ENCODE results near the gene PREB. TPM values are rescaled to one million over a fixed set of nuclear protein-coding genes. Genes with fewer than 3 reads are reported as not detected.
A peak's percentile ranks its signal among the peaks of the same experiment; 100 is the strongest.

PREB gene, protein sequence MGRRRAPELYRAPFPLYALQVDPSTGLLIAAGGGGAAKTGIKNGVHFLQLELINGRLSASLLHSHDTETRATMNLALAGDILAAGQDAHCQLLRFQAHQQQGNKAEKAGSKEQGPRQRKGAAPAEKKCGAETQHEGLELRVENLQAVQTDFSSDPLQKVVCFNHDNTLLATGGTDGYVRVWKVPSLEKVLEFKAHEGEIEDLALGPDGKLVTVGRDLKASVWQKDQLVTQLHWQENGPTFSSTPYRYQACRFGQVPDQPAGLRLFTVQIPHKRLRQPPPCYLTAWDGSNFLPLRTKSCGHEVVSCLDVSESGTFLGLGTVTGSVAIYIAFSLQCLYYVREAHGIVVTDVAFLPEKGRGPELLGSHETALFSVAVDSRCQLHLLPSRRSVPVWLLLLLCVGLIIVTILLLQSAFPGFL
- 42.4 and 45.2 TPM in 2 replicates for total RNA-seq

- Histone ChIP-seq H3K27ac (ENCODE audit: low read depth, low read length) (peak within 1 kb of the TSS; percentile 80), H3K4me2 (ENCODE audit: insufficient read depth, low read length) (peak within 1 kb of the TSS; percentile 88), H2AFZ (ENCODE audit: low read length) (peak within 1 kb of the TSS; percentile 89), H3K4me1 (ENCODE audit: insufficient read depth, low read length) (peaks cover 8% of the 10 kb centered on the region), H4K20me1 (ENCODE audit: insufficient read depth, low read length) (peaks cover 26% of the 10 kb centered on the region), H3K27me3 (ENCODE audit: insufficient read depth, low read length) (peaks cover under 1% of the 10 kb centered on the region), H3K9me3 (ENCODE audit: low read depth, low read length) (no peaks in the 10 kb centered on the region), H3K36me3 (ENCODE audit: insufficient read depth, low read length) (peaks cover 32% of the 10 kb centered on the region), H3K79me2 (ENCODE audit: insufficient read depth, low read length) (peaks cover 22% of the 10 kb centered on the region), H3K4me3 (ENCODE audit: insufficient read depth, low read length) (peak within 1 kb of the TSS; percentile 99)
- peak; percentile 100 for DNase-seq (ENCODE audit: insufficient read length, low spot score, missing footprints)
- TF ChIP-seq CTCF (IDR thresholded peaks at IDR 0.05; ENCODE audit: extremely low read depth, low read depth, low read length) = peak; percentile 50
Measured at GRCh38 chr2:27133905-27134780, at the start of gene PREB. PREB (minus strand) TSS chr2:27134636; CDS start chr2:27134421, 215 bp downstream.

DNA sequence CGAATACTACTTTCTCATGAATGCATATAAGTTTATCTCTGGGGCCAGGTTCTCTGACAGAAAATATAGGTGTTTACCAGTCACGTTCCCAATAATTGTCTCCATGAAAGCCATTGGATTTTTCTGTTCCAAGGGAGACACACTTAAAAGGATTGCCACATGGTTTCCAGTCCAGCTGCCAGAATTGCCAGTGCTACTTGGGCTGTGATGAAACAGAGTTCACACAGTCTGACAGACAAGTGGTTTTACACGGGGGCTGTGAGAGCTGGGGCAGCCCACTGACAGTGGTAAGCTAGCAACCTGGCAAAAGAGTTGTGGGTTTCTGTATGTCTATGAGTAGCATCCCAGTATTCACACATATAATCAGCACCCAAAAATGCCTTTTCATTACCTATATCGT lies 49.7 kb upstream of the PREB start:
- H2AFZ ChIP-seq (ENCODE audit: low read length) = no peak overlapping the region
- H3K4me3 ChIP-seq (ENCODE audit: insufficient read depth, low read length) = no peak overlapping the region
- H3K36me3 ChIP-seq (ENCODE audit: insufficient read depth, low read length) = no peaks in the 10 kb centered on the region
- H3K4me1 ChIP-seq (ENCODE audit: insufficient read depth, low read length) = peaks cover 86% of the 10 kb centered on the region
- no peaks in the 10 kb centered on the region for H3K9me3 ChIP-seq (ENCODE audit: low read depth, low read length)
- no peak for TF ChIP-seq CTCF (IDR thresholded peaks at IDR 0.05; ENCODE audit: extremely low read depth, low read depth, low read length)
- peak overlapping the region; percentile 90 for H3K27ac ChIP-seq (ENCODE audit: low read depth, low read length)
- no peaks in the 10 kb centered on the region for H4K20me1 ChIP-seq (ENCODE audit: insufficient read depth, low read length)
- DNase-seq (ENCODE audit: insufficient read length, low spot score, missing footprints) = no peak
- H3K79me2 ChIP-seq (ENCODE audit: insufficient read depth, low read length) = no peaks in the 10 kb centered on the region
- H3K4me2 ChIP-seq (ENCODE audit: insufficient read depth, low read length) = no peak overlapping the region
- H3K27me3 ChIP-seq (ENCODE audit: insufficient read depth, low read length) = no peaks in the 10 kb centered on the region

DNA sequence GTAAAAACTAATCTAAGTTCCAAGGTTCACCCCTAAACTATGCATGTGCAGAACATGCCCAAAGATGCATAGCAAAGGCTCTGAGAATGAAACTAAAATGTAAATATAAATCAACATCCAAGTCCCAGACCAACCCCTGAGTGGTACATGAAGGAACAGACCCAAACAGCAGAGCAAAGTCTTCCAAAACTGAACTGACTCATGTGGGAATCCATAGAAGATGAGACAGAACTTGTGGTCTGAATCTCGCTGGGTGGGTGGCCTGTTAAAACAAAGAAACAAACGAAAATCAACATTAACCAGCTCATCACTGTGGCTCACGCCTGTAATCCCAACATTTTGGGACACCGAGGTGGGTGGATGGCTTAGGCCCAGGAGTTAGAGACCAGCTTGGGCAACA lies 47.9 kb upstream of the PREB start:
- H3K4me2 ChIP-seq (ENCODE audit: insufficient read depth, low read length) = peak overlapping the region; percentile 60
- DNase-seq (ENCODE audit: insufficient read length, low spot score, missing footprints) = peak; percentile 19
- H3K27ac ChIP-seq (ENCODE audit: low read depth, low read length) = peak overlapping the region; percentile 90
- peaks cover 5% of the 10 kb centered on the region for H3K27me3 ChIP-seq (ENCODE audit: insufficient read depth, low read length)
- no peak overlapping the region for H3K4me3 ChIP-seq (ENCODE audit: insufficient read depth, low read length)
- no peaks in the 10 kb centered on the region for H3K9me3 ChIP-seq (ENCODE audit: low read depth, low read length)
- no peak for TF ChIP-seq CTCF (IDR thresholded peaks at IDR 0.05; ENCODE audit: extremely low read depth, low read depth, low read length)
- H2AFZ ChIP-seq (ENCODE audit: low read length) = no peak overlapping the region
- peaks cover 81% of the 10 kb centered on the region for H3K4me1 ChIP-seq (ENCODE audit: insufficient read depth, low read length)
- H4K20me1 ChIP-seq (ENCODE audit: insufficient read depth, low read length) = no peaks in the 10 kb centered on the region
- H3K79me2 ChIP-seq (ENCODE audit: insufficient read depth, low read length) = no peaks in the 10 kb centered on the region
- H3K36me3 ChIP-seq (ENCODE audit: insufficient read depth, low read length) = no peaks in the 10 kb centered on the region
